NT2/D1 (cell line): ENCODE measurements around the gene KCTD2.

Experiments
- SUZ12 ChIP-seq: IDR thresholded peaks from 2 replicates; pipeline ENCODE4 v1.6.1; 2011; ENCODE audit not compliant: insufficient read length, insufficient read depth; ENCODE audit errors: extremely low read depth
- YY1 ChIP-seq: IDR thresholded peaks from 2 replicates; pipeline ENCODE4 v1.6.1; 2011; ENCODE audit not compliant: insufficient read length, insufficient read depth
- ZNF274 ChIP-seq: IDR thresholded peaks from 2 replicates; pipeline ENCODE4 v1.6.1; 2011; ENCODE audit warnings: mild to moderate bottlenecking, low read depth, low read length

DNA sequence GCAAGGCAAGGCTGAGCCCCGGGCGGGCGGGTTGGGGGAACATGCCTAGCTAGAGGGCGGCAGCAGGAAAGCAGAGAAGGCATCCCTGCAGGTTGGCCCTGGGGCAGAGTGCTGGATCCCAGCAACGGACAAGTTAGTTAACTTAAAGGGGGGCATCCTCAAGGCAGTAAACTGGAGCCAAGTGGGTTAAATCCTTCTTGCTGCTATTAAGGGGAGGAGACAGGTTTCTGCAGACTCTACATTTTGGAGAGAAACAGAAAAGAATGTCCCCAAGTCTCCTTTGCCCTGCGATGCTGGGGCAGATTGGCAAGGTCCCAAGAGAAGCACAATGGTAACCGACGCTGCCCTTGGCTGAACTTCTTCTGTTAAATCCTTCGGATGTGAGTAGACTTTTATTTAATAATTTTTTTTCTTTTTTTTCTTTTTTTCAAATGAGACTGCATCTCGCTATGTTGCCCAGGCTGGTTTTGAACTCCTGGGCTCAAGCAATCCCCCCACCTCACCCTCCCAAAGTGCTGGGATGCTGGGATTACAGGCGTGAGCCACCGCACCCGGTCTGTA, 14.2 kb upstream of the KCTD2 start:
- TF ChIP-seq YY1 = no peak
- no peak for TF ChIP-seq ZNF274
- TF ChIP-seq SUZ12 = no peak
